K562 (cell line): ENCODE results near the gene RPS23. TPM values are rescaled to one million over a fixed set of nuclear protein-coding genes. Genes with fewer than 3 reads are reported as not detected.

Source experiments
- ARNT ChIP-seq, 2 experiments: fragments of 450-650 bp; IDR thresholded peaks; 2 replicates each; pipeline ENCODE4 v1.6.1; 2016; ENCODE audit warnings: mild to moderate bottlenecking in 1 of 2
- BRCA1 ChIP-seq, 2 experiments: fragments of 450-650 bp in 1 of 2; sonication (generic) in 1 of 2; formaldehyde crosslinking in 1 of 2; IDR thresholded peaks; 2 replicates each; pipeline versions ENCODE4 v1.5.0 to v1.6.1; 2017 to 2020; ENCODE audit warnings: mild to moderate bottlenecking in 1 of 2, missing genetic modification reagents in 1 of 2
- CBFA2T2 ChIP-seq: fragments of 450-650 bp; conservative IDR thresholded peaks from 2 replicates; pipeline ENCODE4 v1.6.1; 2017; ENCODE audit warnings: mild to moderate bottlenecking
- CHD2 ChIP-seq: IDR thresholded peaks from 2 replicates; pipeline ENCODE4 v1.6.1; 2011; ENCODE audit warnings: low read depth, low read length
- DPF2 ChIP-seq: fragments of 450-650 bp; IDR thresholded peaks from 2 replicates; pipeline ENCODE4 v1.6.1; 2016
- FOXK2 ChIP-seq, 2 experiments: fragments of 450-650 bp; IDR thresholded peaks in 1 of 2; conservative IDR thresholded peaks in 1 of 2; 2 replicates each; pipeline ENCODE4 v1.6.1; 2016; ENCODE audit warnings: low read depth in 2 of 2, mild to moderate bottlenecking in 1 of 2
- GATA2 ChIP-seq: sonication (generic); formaldehyde crosslinking; IDR thresholded peaks from 2 replicates; pipeline ENCODE4 v1.4.0; 2020; ENCODE audit warnings: mild to moderate bottlenecking, missing genetic modification reagents
- GTF2F1 ChIP-seq: IDR thresholded peaks from 2 replicates; pipeline ENCODE4 v1.6.1; 2011; ENCODE audit warnings: low read depth, low read length, improper control_type of control experiment
- HSF4 ChIP-seq: fragments of 250-450 bp; sonication (Bioruptor Pico); IDR thresholded peaks from 2 replicates; pipeline ENCODE4 v2.1.2; 2022; ENCODE audit warnings: mild to moderate bottlenecking, moderate library complexity, borderline replicate concordance
- MTA1 ChIP-seq: fragments of 450-650 bp; IDR thresholded peaks from 2 replicates; pipeline ENCODE4 v1.6.1; 2017; ENCODE audit warnings: borderline replicate concordance
- NFE2L1 ChIP-seq: fragments of 450-650 bp; IDR thresholded peaks from 2 replicates; pipeline ENCODE4 v1.6.1; 2016; ENCODE audit warnings: missing genetic modification characterization, low read depth, mild to moderate bottlenecking, missing compliant biosample characterization, moderate library complexity, borderline replicate concordance
- POU5F1 ChIP-seq: fragments of 150-350 bp; IDR thresholded peaks from 2 replicates; pipeline ENCODE4 v1.6.1; 2014; ENCODE audit warnings: borderline replicate concordance, low read length, low read depth, mild to moderate bottlenecking; ENCODE audit not compliant: partially characterized antibody
- PRMT5 ChIP-seq: sonication (generic); formaldehyde crosslinking; IDR thresholded peaks from 2 replicates; pipeline ENCODE4 v1.5.0; 2020; ENCODE audit warnings: missing genetic modification reagents
- SMARCA4 ChIP-seq: fragments of 450-650 bp; IDR thresholded peaks from 2 replicates; pipeline ENCODE4 v1.6.1; 2016
- SRSF1 ChIP-seq: fragments of 200-400 bp; formaldehyde crosslinking; IDR thresholded peaks from 2 replicates; pipeline ENCODE4 v1.6.1; 2017; ENCODE audit warnings: mild to moderate bottlenecking, low read depth, low read length, moderate library complexity
- TAL1 ChIP-seq: fragments of 450-650 bp; IDR thresholded peaks from 2 replicates; pipeline ENCODE4 v1.6.1; 2016; ENCODE audit warnings: mild to moderate bottlenecking
- ZNF174 ChIP-seq: fragments of 250-450 bp; sonication (Bioruptor Pico); IDR thresholded peaks from 2 replicates; pipeline ENCODE4 v1.4.0; 2020; ENCODE audit warnings: mild to moderate bottlenecking
- ZNF24 ChIP-seq: fragments of 450-650 bp; IDR thresholded peaks from 2 replicates; pipeline ENCODE4 v1.6.1; 2016
- polyA plus RNA-seq, 8 experiments: library from polyadenylated mRNA; depleted of rRNA in 4 of 8; stranded (reverse) in 5 of 8; unstranded in 3 of 8; fragments of >200 nt; fragmentation: Nextera tagmentation in 2 of 8; fragmentation: Illumina TruSeq in 1 of 8; extraction: Ambion mirVana in 2 of 8; extraction: Trizol in 1 of 8; gene quantifications; 2 replicates each; pipeline versions ENCODE4 v1.2.1 to v1.2.3, GENCODE V29; 2011 to 2014; ENCODE audit warnings: inconsistent platforms in 1 of 8, missing spikeins in 1 of 8
- total RNA-seq, 7 experiments: library from RNA; depleted of rRNA in 6 of 7; stranded (reverse); fragments of >200 nt in 6 of 7; fragmentation: Illumina TruSeq in 2 of 7; extraction: Trizol in 2 of 7; gene quantifications; 2 replicates each; pipeline versions ENCODE4 v1.2.1 to v1.2.3, GENCODE V29; 2011 to 2021; ENCODE audit warnings: low replicate concordance in 1 of 7
- TF ChIP-seq, protein P1 (sequence below), 2 experiments: IDR thresholded peaks; 2 replicates each; pipeline ENCODE4 v1.6.1; 2011; ENCODE audit warnings: borderline replicate concordance in 1 of 2, control low read depth in 1 of 2, low read depth in 1 of 2, low read length in 1 of 2, mild to moderate bottlenecking in 1 of 2, mixed read lengths in 1 of 2, moderate library complexity in 1 of 2; ENCODE audit not compliant: insufficient read depth in 1 of 2, insufficient read length in 1 of 2, poor library complexity in 1 of 2, severe bottlenecking in 1 of 2; ENCODE audit errors: extremely low read depth in 1 of 2
- TF ChIP-seq, protein P2 (sequence below): fragments of 200-800 bp; sonication (Bioruptor generic); IDR thresholded peaks from 2 replicates; pipeline ENCODE4 v1.6.1; 2017; ENCODE audit warnings: missing genetic modification characterization, missing compliant biosample characterization
- TF ChIP-seq, protein P3 (sequence below): sonication (generic); formaldehyde crosslinking; IDR thresholded peaks from 2 replicates; pipeline ENCODE4 v1.9.0; 2022; ENCODE audit warnings: mild to moderate bottlenecking, missing genetic modification reagents
- TF ChIP-seq, protein P4 (sequence below): fragments of 150-350 bp; conservative IDR thresholded peaks from 2 replicates; pipeline ENCODE4 v1.6.1; 2014; ENCODE audit warnings: low read length
- TF ChIP-seq, protein P5 (sequence below), 2 experiments: fragments of 450-650 bp in 1 of 2; sonication (generic) in 1 of 2; formaldehyde crosslinking in 1 of 2; IDR thresholded peaks in 1 of 2; conservative IDR thresholded peaks in 1 of 2; 2 replicates each; pipeline versions ENCODE4 v1.6.1 to v1.8.1; 2016 to 2023; ENCODE audit warnings: mild to moderate bottlenecking in 2 of 2, moderate library complexity in 2 of 2, inconsistent platforms in 1 of 2, missing genetic modification reagents in 1 of 2

Gene RPS23
- total and polyA plus RNA-seq, 9 of the 15 experiments (the other 6 are each of a cell fraction or from before 2014, with no cell fraction given): 3,252 to 10,689 (median 6,302) TPM

DNA sequence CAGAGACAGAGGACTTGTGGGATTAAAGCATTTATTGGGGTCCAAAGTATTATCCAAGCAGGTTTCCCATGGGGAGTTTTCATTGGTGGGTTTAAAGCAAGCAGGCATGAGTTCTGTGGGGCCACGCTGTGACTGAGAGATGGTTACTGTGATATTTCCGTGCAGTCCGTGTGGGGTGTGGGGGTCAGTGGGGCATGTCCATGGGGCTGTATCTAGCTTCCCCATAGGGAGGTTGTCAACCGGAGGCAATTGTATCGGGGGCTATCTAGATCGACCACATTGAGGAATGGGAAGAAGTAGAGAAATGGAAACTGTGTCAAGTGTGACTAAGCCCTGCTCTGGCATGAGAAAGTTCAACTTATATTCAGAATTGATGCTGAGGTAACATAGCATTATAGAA lies 7.1 kb upstream of the RPS23 start (continued):
- TF ChIP-seq FOXK2 (conservative IDR thresholded peaks at IDR 0.05 in 1 of 2, IDR thresholded peaks at IDR 0.05 in 1 of 2; ENCODE audit: low read depth in 2 of 2): no peak
- TF ChIP-seq DPF2: peak; percentile 85
- TF ChIP-seq BRCA1 (IDR thresholded peaks at IDR 0.05): no peak
- TF ChIP-seq BRCA1 (CRISPR knock-in tag; IDR thresholded peaks at IDR 0.05): no peak
- TF ChIP-seq, protein P1, sequence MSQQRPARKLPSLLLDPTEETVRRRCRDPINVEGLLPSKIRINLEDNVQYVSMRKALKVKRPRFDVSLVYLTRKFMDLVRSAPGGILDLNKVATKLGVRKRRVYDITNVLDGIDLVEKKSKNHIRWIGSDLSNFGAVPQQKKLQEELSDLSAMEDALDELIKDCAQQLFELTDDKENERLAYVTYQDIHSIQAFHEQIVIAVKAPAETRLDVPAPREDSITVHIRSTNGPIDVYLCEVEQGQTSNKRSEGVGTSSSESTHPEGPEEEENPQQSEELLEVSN (IDR thresholded peaks at IDR 0.05; ENCODE audit: borderline replicate concordance in 1 of 2, extremely low read depth in 1 of 2, insufficient read depth in 1 of 2, insufficient read length in 1 of 2, low read depth in 1 of 2, low read length in 1 of 2, poor library complexity in 1 of 2, severe bottlenecking in 1 of 2): peak in 1 of 2 experiments; percentile 21
- TF ChIP-seq, protein P2, sequence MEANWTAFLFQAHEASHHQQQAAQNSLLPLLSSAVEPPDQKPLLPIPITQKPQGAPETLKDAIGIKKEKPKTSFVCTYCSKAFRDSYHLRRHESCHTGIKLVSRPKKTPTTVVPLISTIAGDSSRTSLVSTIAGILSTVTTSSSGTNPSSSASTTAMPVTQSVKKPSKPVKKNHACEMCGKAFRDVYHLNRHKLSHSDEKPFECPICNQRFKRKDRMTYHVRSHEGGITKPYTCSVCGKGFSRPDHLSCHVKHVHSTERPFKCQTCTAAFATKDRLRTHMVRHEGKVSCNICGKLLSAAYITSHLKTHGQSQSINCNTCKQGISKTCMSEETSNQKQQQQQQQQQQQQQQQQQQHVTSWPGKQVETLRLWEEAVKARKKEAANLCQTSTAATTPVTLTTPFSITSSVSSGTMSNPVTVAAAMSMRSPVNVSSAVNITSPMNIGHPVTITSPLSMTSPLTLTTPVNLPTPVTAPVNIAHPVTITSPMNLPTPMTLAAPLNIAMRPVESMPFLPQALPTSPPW (CRISPR knock-in tag): peak; percentile 16; the same call in 1 of the 2 replicates
- peak; percentile 74 for TF ChIP-seq TAL1
- TF ChIP-seq, protein P3, sequence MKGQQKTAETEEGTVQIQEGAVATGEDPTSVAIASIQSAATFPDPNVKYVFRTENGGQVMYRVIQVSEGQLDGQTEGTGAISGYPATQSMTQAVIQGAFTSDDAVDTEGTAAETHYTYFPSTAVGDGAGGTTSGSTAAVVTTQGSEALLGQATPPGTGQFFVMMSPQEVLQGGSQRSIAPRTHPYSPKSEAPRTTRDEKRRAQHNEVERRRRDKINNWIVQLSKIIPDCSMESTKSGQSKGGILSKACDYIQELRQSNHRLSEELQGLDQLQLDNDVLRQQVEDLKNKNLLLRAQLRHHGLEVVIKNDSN (CRISPR knock-in tag): no peak
- TF ChIP-seq, protein P4, sequence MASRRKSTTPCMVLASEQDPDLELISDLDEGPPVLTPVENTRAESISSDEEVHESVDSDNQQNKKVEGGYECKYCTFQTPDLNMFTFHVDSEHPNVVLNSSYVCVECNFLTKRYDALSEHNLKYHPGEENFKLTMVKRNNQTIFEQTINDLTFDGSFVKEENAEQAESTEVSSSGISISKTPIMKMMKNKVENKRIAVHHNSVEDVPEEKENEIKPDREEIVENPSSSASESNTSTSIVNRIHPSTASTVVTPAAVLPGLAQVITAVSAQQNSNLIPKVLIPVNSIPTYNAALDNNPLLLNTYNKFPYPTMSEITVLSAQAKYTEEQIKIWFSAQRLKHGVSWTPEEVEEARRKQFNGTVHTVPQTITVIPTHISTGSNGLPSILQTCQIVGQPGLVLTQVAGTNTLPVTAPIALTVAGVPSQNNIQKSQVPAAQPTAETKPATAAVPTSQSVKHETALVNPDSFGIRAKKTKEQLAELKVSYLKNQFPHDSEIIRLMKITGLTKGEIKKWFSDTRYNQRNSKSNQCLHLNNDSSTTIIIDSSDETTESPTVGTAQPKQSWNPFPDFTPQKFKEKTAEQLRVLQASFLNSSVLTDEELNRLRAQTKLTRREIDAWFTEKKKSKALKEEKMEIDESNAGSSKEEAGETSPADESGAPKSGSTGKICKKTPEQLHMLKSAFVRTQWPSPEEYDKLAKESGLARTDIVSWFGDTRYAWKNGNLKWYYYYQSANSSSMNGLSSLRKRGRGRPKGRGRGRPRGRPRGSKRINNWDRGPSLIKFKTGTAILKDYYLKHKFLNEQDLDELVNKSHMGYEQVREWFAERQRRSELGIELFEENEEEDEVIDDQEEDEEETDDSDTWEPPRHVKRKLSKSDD: no peak
- TF ChIP-seq, protein P5, sequence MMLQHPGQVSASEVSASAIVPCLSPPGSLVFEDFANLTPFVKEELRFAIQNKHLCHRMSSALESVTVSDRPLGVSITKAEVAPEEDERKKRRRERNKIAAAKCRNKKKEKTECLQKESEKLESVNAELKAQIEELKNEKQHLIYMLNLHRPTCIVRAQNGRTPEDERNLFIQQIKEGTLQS (IDR thresholded peaks at IDR 0.05): no peak
- TF ChIP-seq, protein P5 (CRISPR knock-in tag; conservative IDR thresholded peaks at IDR 0.05): no peak
- no peak for TF ChIP-seq ZNF174 (CRISPR knock-in tag)
- no peak for TF ChIP-seq ARNT (IDR thresholded peaks at IDR 0.05)
- TF ChIP-seq POU5F1: no peak
- no peak for TF ChIP-seq CHD2
- TF ChIP-seq NFE2L1 (tag): no peak
- no peak for TF ChIP-seq SRSF1
- no peak for TF ChIP-seq PRMT5 (CRISPR knock-in tag)
- TF ChIP-seq HSF4 (CRISPR knock-in tag): no peak
- TF ChIP-seq ZNF24: no peak
- TF ChIP-seq CBFA2T2: peak; percentile 77
- no peak for TF ChIP-seq GTF2F1
- peak; percentile 45 for TF ChIP-seq GATA2 (CRISPR knock-in tag)
- TF ChIP-seq MTA1: no peak
- TF ChIP-seq SMARCA4: peak; percentile 72
